GM18861 (cell line): ENCODE measurements around the gene UGT2A2.
"Not testable (repeated sequence)": the region's sequence is repeated elsewhere in the genome, so short reads cannot be mapped to it uniquely, and the experiment has no call there.

ENCODE experiments used
- ATAC-seq: cut with Tn5 transposase; IDR thresholded peaks from one replicate; pipeline ENCODE4 v1.9.1; 2021; ENCODE audit not compliant: unreplicated experiment

UGT2A2 gene

GRCh38 chr4:69639542-69639941, at the start of gene UGT2A2:
TSS of gene UGT2A2 (minus strand) at chr4:69639642. CDS start at chr4:69639640, 2 bp downstream.
- no peak for ATAC-seq

GRCh38 chr4:69684804-69685203, 45.4 kb upstream of the UGT2A2 start:
- no peak for ATAC-seq

GRCh38 chr4:69668680-69669079, 29.2 kb upstream of the UGT2A2 start:
- ATAC-seq, result no peak

- ATAC-seq, result not testable (repeated sequence)
These were observed 24.6 kb upstream of the UGT2A2 start for GRCh38 chr4:69664009-69664408.

GRCh38 chr4:69661130-69661803, 21.8 kb upstream of the UGT2A2 start:
- ATAC-seq, result not testable (repeated sequence)

- ATAC-seq, result no peak
These were observed 18.7 kb upstream of the UGT2A2 start for GRCh38 chr4:69658133-69658532.

- ATAC-seq, result no peak
These were observed 17.3 kb upstream of the UGT2A2 start for GRCh38 chr4:69656653-69657158.

- no peak for ATAC-seq
These were observed 13.7 kb upstream of the UGT2A2 start, which contains the start of gene UGT2A1 for GRCh38 chr4:69653147-69653546. TSS of gene UGT2A1 (minus strand) at chr4:69653247. CDS start at chr4:69647644, 5,603 bp downstream.

- no peak for ATAC-seq
These were observed 11.4 kb upstream of the UGT2A2 start for GRCh38 chr4:69650872-69651271.

- ATAC-seq, result no peak
These were observed 10.2 kb upstream of the UGT2A2 start for GRCh38 chr4:69649629-69650028.

- no peak for ATAC-seq
These were observed 9.8 kb upstream of the UGT2A2 start for GRCh38 chr4:69649207-69649606.

- no peak for ATAC-seq
These were observed 3.5 kb upstream of the UGT2A2 start for GRCh38 chr4:69642961-69643360.

- ATAC-seq, result no peak
These were observed 847 bp upstream of the UGT2A2 start for GRCh38 chr4:69640289-69640688.

- peak; percentile 48 for ATAC-seq
These were observed 22.3 kb downstream of the UGT2A2 start for GRCh38 chr4:69617083-69617694.

- ATAC-seq, result no peak
These were observed 29.0 kb downstream of the UGT2A2 start for GRCh38 chr4:69610484-69610883.

GRCh38 chr4:69601065-69601464, 38.4 kb downstream of the UGT2A2 start:
- no peak for ATAC-seq

- no peak for ATAC-seq
These were observed 39.4 kb downstream of the UGT2A2 start for GRCh38 chr4:69600013-69600412.

- ATAC-seq, result no peak
These were observed 45.1 kb downstream of the UGT2A2 start for GRCh38 chr4:69594382-69594781.

GRCh38 chr4:69591364-69591763, 48.1 kb downstream of the UGT2A2 start:
- no peak for ATAC-seq

- no peak for ATAC-seq
These were observed 49.6 kb downstream of the UGT2A2 start for GRCh38 chr4:69589884-69590283.

- no peak for ATAC-seq
These were observed 55.3 kb downstream of the UGT2A2 start for GRCh38 chr4:69584135-69584534.

GRCh38 chr4:69583543-69583942, 55.9 kb downstream of the UGT2A2 start:
- no peak for ATAC-seq
